ENCODE results near the gene TCF7L2.

TCF7L2 gene

GRCh38 chr10:112949143-112949823 lies 764 bp upstream of the TCF7L2 start:
- DNase-seq, result no peak

GRCh38 chr10:112950714-112951358 lies 789 bp downstream of the TCF7L2 start:
- no peak for DNase-seq

GRCh38 chr10:112951359-112952281 lies 1.6 kb downstream of the TCF7L2 start:
- no peak for DNase-seq

GRCh38 chr10:112952282-112953173 lies 2.5 kb downstream of the TCF7L2 start:
- DNase-seq, result no peak

- no peak for DNase-seq
Measured at GRCh38 chr10:112953174-112954159, 3.4 kb downstream of the TCF7L2 start.

GRCh38 chr10:112954974-112955581 lies 5.0 kb downstream of the TCF7L2 start:
- no peak for DNase-seq

GRCh38 chr10:112955582-112956421 lies 5.8 kb downstream of the TCF7L2 start:
- no peak for DNase-seq

- no peak for DNase-seq
Measured at GRCh38 chr10:112956631-112957350, 6.7 kb downstream of the TCF7L2 start.

- no peak for DNase-seq
Measured at GRCh38 chr10:112957640-112958092, 7.6 kb downstream of the TCF7L2 start.

GRCh38 chr10:112958275-112958995 lies 8.4 kb downstream of the TCF7L2 start:
- DNase-seq, result no peak

GRCh38 chr10:112959207-112959838 lies 9.3 kb downstream of the TCF7L2 start:
- DNase-seq, result no peak

- DNase-seq, result no peak
Measured at GRCh38 chr10:112960151-112960681, 10.2 kb downstream of the TCF7L2 start.

GRCh38 chr10:112961609-112962008 lies 11.6 kb downstream of the TCF7L2 start:
- DNase-seq, result no peak

GRCh38 chr10:112962343-112962742 lies 12.3 kb downstream of the TCF7L2 start:
- no peak for DNase-seq

- no peak for DNase-seq
Measured at GRCh38 chr10:112963835-112964234, 13.8 kb downstream of the TCF7L2 start.

- DNase-seq, result no peak
Measured at GRCh38 chr10:112964482-112964881, 14.4 kb downstream of the TCF7L2 start.

- DNase-seq, result no peak
Measured at GRCh38 chr10:112966194-112966855, 16.3 kb downstream of the TCF7L2 start.

Data from SHP77 treated with DMSO at 0.1 percent for 48 hours (cell line).